Brain microvascular endothelial cell (primary cell): Measurements from ENCODE around the gene TYW1.
"Not testable (repeated sequence)": the region's sequence is repeated elsewhere in the genome, so short reads cannot be mapped to it uniquely, and the experiment has no call there.

ENCODE experiments used
- DNase-seq: peaks from one replicate; pipeline ENCODE4 v3.0.0-alpha.2; 2020
- H3K27ac ChIP-seq: fragments of 250-450 bp; sonication (Bioruptor Pico); 2 replicates; pipeline ENCODE4 v1.5.1; 2020; ENCODE audit warnings: mild to moderate bottlenecking, moderate library complexity
- H3K27me3 ChIP-seq: fragments of 250-450 bp; sonication (Bioruptor Pico); replicated peaks from 2 replicates; pipeline ENCODE4 v1.5.1; 2020; ENCODE audit warnings: mild to moderate bottlenecking
- H3K36me3 ChIP-seq: fragments of 250-450 bp; sonication (Bioruptor Pico); replicated peaks from 2 replicates; pipeline ENCODE4 v1.5.1; 2020; ENCODE audit warnings: mild to moderate bottlenecking
- H3K4me3 ChIP-seq: 2 replicates; pipeline ENCODE4 v1.5.1; 2011; ENCODE audit warnings: low read depth, mild to moderate bottlenecking, control low read depth, low read length, moderate library complexity
- in situ Hi-C: cut with HindIII; loops from 2 replicates; pipeline ENCODE4 v1.10.0; 2017; ENCODE audit warnings: low sequenced_read_pairs, low pct_ligation_motif_present

Gene TYW1

GRCh38 chr7:67134912-67135311, 138.3 kb downstream of the TYW1 start:
- H3K36me3 ChIP-seq, H3K27me3 ChIP-seq, DNase-seq, in situ Hi-C loops, H3K27ac ChIP-seq, H3K4me3 ChIP-seq: not testable (repeated sequence)

DNA sequence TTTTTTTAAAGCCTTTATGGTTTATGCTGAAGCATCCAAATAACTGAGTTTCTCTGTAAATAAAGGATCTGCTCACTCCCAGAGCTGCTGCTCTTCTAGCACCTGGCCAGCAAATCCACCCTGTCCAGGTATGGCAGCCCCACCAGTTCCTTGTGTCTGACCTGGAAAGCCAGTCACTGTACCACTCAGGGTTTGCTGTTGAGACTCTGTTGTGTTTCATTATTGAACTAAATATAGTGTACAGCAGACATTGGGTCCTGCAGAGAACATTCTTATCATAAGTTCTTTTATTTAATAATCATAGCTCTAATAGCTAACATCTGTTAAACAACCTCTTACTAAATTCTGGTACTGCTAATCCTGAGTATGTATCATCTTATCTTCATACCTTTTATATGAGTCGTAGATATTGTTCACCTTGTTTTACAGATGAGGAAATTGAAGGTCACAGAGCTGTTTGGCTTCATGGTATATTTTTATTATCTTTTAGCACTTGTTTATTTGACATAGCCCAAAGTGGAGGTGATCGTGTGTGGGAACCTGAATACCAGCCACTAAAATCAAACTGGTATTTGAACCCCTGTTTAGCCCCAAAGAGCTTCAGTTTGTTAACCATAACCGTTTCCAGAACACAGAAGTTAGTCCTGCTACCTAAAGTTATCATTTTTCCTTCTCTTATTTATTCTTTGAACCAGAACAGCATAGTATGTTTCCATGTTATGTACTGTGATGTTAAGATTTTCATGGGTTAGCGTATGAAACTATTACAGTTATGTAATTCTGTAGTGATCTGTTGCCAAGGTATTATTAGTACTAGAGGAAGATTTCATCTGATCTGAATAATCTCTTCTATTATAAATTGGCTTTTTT, 139.2 kb downstream of the TYW1 start:
- in situ Hi-C loops, H3K36me3 ChIP-seq, H3K27ac ChIP-seq, DNase-seq, H3K27me3 ChIP-seq, H3K4me3 ChIP-seq: not testable (repeated sequence)

DNA sequence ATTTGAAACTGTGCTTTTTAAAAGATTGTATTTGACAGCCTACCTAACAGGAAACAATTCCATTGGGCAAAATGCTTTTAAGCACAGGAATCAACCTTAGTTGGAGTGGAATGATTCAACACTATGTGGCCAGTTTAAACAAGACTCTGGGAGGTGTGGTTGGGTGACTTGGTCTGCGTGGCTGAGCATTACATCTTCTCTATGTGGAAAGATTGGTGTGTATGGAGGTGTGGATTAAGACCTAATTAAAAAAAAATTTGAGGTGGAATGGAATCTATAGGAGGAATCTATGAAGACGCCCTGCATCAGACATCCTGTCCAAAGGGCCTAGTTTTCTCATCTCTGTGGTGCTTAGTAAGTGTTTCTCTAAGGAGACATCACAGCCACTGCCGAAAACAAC, 140.9 kb downstream of the TYW1 start:
- DNase-seq, H3K27me3 ChIP-seq, in situ Hi-C loops, H3K4me3 ChIP-seq, H3K27ac ChIP-seq, H3K36me3 ChIP-seq: not testable (repeated sequence)

DNA sequence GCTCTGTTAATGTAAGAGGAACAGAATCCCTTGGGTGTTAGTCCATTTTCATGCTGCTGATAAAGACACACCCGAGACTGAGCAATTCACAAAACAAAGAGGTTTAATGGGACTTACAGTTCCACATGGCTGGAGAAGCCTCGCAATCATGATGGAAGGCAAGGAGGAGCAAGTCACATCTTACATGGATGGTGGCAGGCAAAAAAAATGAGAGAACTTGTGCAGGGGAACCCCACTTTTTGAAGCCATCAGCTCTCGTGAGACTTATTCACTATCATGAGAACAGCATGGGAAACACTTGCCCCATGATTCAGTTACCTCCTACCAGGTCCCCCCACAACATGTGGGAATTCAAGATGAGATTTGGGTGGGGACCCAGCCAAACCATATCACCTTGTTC, 143.2 kb downstream of the TYW1 start:
- DNase-seq, H3K36me3 ChIP-seq, H3K27ac ChIP-seq, in situ Hi-C loops, H3K4me3 ChIP-seq, H3K27me3 ChIP-seq: not testable (repeated sequence)

DNA sequence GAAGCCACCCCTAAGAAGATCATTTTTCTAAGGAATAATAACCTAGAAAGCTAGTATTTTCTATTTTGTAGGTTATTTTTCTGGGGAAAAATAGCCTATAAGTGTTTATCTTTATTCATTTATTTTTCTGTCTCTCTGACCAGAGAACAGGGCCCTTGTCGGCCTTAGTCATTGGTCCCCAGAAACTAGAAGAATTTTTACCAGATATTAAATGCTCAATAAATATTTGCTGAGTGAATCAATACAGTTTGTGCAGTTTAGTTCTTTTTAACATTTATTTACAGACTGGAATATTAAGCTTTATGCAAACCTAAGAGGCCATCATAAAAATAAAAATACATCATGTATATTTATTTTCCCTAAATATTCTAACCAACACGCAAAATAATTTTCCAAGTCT, 144.4 kb downstream of the TYW1 start:
- H3K4me3 ChIP-seq, H3K27me3 ChIP-seq, H3K27ac ChIP-seq, H3K36me3 ChIP-seq, in situ Hi-C loops, DNase-seq: not testable (repeated sequence)

DNA sequence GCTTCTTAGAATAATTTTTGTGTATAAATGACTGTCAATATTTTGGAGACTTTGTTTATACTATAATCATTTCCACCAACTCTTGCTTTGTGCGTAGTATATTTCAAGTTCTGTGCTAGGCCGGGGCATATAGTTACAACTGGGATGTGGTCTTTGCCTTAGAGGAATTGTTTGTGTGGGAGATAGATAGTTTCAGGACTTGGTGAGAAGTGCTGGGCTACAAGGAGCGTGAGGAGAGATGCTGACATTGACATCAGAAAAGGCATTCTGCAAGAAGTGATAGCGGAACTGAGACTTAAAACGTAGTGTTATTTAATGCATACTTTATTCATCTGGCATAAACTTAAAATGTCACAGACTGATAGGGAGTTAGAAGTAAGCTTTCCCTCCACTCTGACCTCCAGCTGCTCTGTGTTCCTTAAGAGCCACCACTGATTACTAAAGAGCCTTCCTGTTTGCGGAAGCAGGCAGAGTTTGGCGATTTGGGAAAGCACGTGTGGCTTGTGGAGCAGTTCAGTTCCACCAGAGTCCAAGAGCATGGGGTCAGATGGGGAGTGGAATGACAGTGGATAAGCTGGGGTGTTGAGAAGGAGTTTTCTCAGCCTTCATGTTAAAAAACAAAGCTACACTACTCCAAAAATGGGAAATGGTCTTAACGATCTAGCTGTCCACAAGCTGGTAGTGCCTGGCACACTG, 146.6 kb downstream of the TYW1 start:
- in situ Hi-C loops, DNase-seq, H3K4me3 ChIP-seq, H3K36me3 ChIP-seq, H3K27ac ChIP-seq, H3K27me3 ChIP-seq: not testable (repeated sequence)

DNA sequence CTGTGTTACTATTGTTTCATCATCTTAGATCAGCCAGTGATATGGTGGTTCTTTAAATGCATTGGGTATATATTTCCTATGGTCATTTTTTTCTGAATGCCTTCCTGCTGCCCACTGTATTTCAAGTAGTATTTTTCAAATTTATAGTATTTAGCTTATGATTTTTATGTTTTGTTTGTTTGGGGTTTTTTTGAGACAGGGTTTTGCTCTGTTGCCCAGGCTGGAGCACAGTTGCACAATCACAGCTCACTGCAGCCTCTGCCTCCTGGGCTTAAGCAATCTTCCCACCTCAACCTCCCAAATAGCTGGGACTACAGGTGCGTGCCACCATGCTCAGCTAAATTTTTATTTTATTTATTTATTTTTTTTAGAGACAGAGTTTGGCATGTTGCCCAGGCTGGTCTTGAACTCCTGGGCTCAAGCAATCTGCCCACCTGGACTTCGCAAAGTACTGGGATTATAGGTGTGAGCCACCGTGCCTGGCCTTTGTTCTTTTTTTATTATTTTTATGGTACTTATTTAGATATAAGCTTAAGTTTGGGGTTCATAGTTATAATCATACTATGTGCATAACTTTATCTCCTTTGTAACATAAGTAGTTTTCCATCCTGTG, 149.1 kb downstream of the TYW1 start:
- H3K36me3 ChIP-seq, H3K4me3 ChIP-seq, in situ Hi-C loops, DNase-seq, H3K27ac ChIP-seq, H3K27me3 ChIP-seq: not testable (repeated sequence)

DNA sequence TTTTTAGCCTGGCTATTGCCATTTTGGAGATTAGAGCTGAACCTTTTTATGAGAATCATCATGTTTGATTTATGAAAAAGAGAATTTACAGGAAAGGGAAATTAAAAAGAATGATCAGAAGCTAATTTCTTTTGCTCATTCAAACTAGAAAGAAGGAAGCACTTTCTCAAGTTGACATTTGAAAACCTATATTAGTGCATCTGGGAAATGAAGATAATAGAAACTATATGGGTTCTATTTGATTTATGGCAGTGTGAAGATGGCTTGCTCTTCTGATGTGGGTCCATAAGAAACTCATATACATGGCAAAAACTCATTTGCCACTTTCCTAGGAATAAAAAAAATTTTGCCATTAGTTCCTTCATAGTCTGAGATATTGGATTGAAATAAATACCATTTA, 152.5 kb downstream of the TYW1 start:
- H3K27me3 ChIP-seq, H3K27ac ChIP-seq, in situ Hi-C loops, DNase-seq, H3K36me3 ChIP-seq, H3K4me3 ChIP-seq: not testable (repeated sequence)

DNA sequence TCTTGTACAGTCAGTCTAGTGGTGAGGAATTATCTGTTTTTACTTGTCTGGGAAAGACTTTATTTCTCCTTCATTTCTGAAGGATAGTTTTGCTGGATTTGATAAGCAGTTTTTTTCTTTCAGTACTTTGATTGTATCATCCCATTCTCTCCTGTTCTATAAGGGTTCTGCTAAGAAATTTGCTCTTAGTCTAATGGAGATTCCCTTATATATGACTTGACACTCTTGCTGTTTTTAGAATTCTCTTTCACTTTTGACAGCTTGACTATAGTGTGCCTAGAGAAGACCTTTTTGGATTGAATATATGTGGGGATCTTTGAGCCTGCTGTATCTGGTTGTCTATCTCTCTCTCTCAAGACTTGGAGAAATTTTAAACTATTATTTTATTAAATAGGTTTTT, 157.7 kb downstream of the TYW1 start:
- DNase-seq, H3K4me3 ChIP-seq, H3K27me3 ChIP-seq, H3K36me3 ChIP-seq, in situ Hi-C loops, H3K27ac ChIP-seq: not testable (repeated sequence)

DNA sequence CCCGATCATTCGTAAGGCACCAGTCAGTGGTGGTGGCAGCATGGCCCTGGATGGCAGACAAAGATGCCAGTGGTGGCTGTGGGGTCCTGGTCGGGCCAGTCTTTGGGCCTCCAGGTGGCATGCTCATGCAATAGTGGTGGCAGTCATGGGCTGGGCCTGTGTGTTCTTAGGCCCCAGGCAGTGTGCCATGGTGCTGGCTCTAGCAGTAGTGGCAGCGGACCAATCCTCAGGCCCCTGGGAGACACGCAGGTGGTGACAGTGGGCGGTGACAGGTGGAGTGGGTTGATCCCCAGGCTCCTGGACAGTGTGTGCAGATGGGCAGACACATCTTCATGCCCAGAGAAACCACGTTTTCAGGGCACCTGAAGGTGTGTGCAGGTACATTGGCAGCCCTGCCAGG, 159.4 kb downstream of the TYW1 start:
- DNase-seq, H3K27ac ChIP-seq, H3K36me3 ChIP-seq, H3K27me3 ChIP-seq, H3K4me3 ChIP-seq, in situ Hi-C loops: not testable (repeated sequence)

DNA sequence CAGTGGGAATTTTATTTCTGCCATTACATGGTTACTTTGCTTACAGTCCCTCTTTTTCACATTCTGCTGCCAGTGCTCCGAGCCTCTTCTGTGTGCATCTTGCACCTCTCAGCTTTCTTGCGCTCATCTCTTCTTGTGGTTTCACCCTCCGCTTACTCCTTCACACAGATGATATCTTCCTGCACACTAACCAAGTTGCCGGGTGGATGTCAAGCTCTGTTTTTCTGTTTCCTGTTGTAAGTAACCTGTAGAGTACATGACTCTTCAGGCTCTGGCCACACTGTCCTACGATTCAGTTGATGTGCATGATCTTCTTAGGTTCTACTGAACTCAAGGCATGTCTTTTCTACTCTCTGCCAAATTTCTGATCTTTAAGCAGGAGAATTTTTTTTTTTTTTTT, 166.7 kb downstream of the TYW1 start:
- DNase-seq, H3K27me3 ChIP-seq, H3K4me3 ChIP-seq, in situ Hi-C loops, H3K36me3 ChIP-seq, H3K27ac ChIP-seq: not testable (repeated sequence)

GRCh38 chr7:67171151-67171550, 174.5 kb downstream of the TYW1 start:
- DNase-seq, H3K27ac ChIP-seq, H3K36me3 ChIP-seq, H3K27me3 ChIP-seq, in situ Hi-C loops, H3K4me3 ChIP-seq: not testable (repeated sequence)
